GM23338 (cell line): Measurements from ENCODE around the gene TOLLIP. TPM values are rescaled to one million over a fixed set of nuclear protein-coding genes. Genes with fewer than 3 reads are reported as not detected.

Experiments used
- CREB1 ChIP-seq: fragments of 250-450 bp; sonication (Bioruptor Pico); IDR thresholded peaks from 2 replicates; pipeline ENCODE4 v1.5.0; 2020; ENCODE audit warnings: low read depth, mild to moderate bottlenecking, moderate library complexity
- CTCF ChIP-seq, 2 experiments: fragments of 200-600 bp in 1 of 2; sonication (generic) in 1 of 2; conservative IDR thresholded peaks; 2 replicates each; pipeline versions ENCODE4 v1.5.1 to v1.6.1; 2016 to 2017; ENCODE audit warnings: antibody characterized with exemption in 2 of 2, low read depth in 2 of 2, mild to moderate bottlenecking in 2 of 2, moderate library complexity in 1 of 2
- ETS1 ChIP-seq: IDR thresholded peaks from 2 replicates; pipeline ENCODE4 v1.6.1; 2016; ENCODE audit warnings: antibody characterized with exemption
- JUNB ChIP-seq: IDR thresholded peaks from one replicate; pipeline ENCODE4 v1.6.1; 2016; ENCODE audit warnings: antibody characterized with exemption; ENCODE audit not compliant: unreplicated experiment
- ZNF114 ChIP-seq: fragments of 250-450 bp; sonication (Bioruptor Pico); IDR thresholded peaks from 2 replicates; pipeline ENCODE4 v1.5.0; 2020; ENCODE audit warnings: mild to moderate bottlenecking, moderate library complexity
- polyA plus RNA-seq: library from polyadenylated mRNA; unstranded; fragments of >200 nt; fragmentation: Nextera tagmentation; extraction: Ambion mirVana; gene quantifications from 2 replicates; pipeline ENCODE4 v1.2.1, GENCODE V29; 2016
- total RNA-seq: library from RNA; depleted of rRNA; stranded (reverse); fragments of >200 nt; shearing (Covaris generic); gene quantifications from 2 replicates; pipeline ENCODE4 v1.2.3, GENCODE V29; 2014
- TF ChIP-seq, protein P1 (sequence below): fragments of 250-450 bp; sonication (Bioruptor Pico); IDR thresholded peaks from 2 replicates; pipeline ENCODE4 v1.5.0; 2020; ENCODE audit warnings: mild to moderate bottlenecking, moderate library complexity

TOLLIP gene
- total and polyA plus RNA-seq, 2 experiments from 2014 or later: 13.5 to 18.0 TPM

- TF ChIP-seq, protein P1, sequence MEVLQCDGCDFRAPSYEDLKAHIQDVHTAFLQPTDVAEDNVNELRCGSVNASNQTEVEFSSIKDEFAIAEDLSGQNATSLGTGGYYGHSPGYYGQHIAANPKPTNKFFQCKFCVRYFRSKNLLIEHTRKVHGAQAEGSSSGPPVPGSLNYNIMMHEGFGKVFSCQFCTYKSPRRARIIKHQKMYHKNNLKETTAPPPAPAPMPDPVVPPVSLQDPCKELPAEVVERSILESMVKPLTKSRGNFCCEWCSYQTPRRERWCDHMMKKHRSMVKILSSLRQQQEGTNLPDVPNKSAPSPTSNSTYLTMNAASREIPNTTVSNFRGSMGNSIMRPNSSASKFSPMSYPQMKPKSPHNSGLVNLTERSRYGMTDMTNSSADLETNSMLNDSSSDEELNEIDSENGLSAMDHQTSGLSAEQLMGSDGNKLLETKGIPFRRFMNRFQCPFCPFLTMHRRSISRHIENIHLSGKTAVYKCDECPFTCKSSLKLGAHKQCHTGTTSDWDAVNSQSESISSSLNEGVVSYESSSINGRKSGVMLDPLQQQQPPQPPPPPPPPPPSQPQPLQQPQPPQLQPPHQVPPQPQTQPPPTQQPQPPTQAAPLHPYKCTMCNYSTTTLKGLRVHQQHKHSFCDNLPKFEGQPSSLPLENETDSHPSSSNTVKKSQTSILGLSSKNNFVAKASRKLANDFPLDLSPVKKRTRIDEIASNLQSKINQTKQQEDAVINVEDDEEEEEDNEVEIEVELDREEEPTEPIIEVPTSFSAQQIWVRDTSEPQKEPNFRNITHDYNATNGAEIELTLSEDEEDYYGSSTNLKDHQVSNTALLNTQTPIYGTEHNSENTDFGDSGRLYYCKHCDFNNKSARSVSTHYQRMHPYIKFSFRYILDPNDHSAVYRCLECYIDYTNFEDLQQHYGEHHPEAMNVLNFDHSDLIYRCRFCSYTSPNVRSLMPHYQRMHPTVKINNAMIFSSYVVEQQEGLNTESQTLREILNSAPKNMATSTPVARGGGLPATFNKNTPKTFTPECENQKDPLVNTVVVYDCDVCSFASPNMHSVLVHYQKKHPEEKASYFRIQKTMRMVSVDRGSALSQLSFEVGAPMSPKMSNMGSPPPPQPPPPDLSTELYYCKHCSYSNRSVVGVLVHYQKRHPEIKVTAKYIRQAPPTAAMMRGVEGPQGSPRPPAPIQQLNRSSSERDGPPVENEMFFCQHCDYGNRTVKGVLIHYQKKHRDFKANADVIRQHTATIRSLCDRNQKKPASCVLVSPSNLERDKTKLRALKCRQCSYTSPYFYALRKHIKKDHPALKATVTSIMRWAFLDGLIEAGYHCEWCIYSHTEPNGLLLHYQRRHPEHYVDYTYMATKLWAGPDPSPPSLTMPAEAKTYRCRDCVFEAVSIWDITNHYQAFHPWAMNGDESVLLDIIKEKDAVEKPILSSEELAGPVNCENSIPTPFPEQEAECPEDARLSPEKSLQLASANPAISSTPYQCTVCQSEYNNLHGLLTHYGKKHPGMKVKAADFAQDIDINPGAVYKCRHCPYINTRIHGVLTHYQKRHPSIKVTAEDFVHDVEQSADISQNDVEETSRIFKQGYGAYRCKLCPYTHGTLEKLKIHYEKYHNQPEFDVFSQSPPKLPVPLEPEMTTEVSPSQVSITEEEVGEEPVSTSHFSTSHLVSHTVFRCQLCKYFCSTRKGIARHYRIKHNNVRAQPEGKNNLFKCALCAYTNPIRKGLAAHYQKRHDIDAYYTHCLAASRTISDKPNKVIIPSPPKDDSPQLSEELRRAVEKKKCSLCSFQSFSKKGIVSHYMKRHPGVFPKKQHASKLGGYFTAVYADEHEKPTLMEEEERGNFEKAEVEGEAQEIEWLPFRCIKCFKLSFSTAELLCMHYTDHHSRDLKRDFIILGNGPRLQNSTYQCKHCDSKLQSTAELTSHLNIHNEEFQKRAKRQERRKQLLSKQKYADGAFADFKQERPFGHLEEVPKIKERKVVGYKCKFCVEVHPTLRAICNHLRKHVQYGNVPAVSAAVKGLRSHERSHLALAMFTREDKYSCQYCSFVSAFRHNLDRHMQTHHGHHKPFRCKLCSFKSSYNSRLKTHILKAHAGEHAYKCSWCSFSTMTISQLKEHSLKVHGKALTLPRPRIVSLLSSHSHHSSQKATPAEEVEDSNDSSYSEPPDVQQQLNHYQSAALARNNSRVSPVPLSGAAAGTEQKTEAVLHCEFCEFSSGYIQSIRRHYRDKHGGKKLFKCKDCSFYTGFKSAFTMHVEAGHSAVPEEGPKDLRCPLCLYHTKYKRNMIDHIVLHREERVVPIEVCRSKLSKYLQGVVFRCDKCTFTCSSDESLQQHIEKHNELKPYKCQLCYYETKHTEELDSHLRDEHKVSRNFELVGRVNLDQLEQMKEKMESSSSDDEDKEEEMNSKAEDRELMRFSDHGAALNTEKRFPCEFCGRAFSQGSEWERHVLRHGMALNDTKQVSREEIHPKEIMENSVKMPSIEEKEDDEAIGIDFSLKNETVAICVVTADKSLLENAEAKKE (CRISPR knock-in tag): no peak
- TF ChIP-seq JUNB (no peak), ETS1 (no peak), CREB1 (CRISPR knock-in tag) (no peak), CTCF (conservative IDR thresholded peaks at IDR 0.05; ENCODE audit: low read depth in 2 of 2) (no peak), ZNF114 (CRISPR knock-in tag) (no peak)
Observed at GRCh38 chr11:1308743-1309497, 512 bp downstream of the TOLLIP start (continued).
